ENCODE data around the gene SYMPK.
"Not testable (repeated sequence)": the region's sequence is repeated elsewhere in the genome, so short reads cannot be mapped to it uniquely, and the experiment has no call there.

The SYMPK gene

DNA sequence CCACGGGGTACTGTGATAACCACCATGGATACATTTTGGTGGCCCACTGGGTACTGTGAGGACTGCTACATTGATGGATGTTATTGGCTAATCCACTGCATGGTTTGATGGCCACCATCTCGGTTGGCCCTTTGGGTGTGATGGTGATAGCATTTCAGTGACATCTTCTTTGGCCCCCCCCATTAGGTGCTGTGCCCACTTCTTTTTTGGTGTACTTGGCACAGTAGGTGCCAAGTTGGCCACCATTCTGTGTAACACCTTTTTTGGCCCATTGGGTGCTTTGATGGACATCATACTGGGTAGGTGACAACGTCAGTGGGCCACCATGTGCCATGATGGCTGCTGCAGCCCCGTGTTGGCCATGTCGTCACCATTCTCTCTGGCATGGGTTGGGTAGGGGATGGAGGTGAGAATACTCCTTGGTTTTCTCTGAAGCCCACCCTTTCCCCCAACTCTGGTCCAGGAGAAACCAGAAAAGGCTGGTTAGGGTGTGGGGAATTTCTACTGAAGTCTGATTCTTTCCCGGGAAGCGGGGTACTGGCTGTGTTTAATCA is 10.3 kb upstream of the SYMPK start:
- H3K4me1 Mint-ChIP-seq, result peaks cover 50% of the 10 kb centered on the region

GRCh38 chr19:45872095-45872919 is 9.4 kb upstream of the SYMPK start:
- no peaks in the 10 kb centered on the region for H3K36me3 Mint-ChIP-seq (ENCODE audit: low read depth)
- no peak overlapping the region for H3K27ac Mint-ChIP-seq
- peaks cover 10% of the 10 kb centered on the region for H3K27me3 Mint-ChIP-seq (ENCODE audit: low read depth, poor library complexity)
- TF ChIP-seq, protein P1, sequence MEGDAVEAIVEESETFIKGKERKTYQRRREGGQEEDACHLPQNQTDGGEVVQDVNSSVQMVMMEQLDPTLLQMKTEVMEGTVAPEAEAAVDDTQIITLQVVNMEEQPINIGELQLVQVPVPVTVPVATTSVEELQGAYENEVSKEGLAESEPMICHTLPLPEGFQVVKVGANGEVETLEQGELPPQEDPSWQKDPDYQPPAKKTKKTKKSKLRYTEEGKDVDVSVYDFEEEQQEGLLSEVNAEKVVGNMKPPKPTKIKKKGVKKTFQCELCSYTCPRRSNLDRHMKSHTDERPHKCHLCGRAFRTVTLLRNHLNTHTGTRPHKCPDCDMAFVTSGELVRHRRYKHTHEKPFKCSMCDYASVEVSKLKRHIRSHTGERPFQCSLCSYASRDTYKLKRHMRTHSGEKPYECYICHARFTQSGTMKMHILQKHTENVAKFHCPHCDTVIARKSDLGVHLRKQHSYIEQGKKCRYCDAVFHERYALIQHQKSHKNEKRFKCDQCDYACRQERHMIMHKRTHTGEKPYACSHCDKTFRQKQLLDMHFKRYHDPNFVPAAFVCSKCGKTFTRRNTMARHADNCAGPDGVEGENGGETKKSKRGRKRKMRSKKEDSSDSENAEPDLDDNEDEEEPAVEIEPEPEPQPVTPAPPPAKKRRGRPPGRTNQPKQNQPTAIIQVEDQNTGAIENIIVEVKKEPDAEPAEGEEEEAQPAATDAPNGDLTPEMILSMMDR (IDR thresholded peaks at IDR 0.05), result no peak
- H3K9me3 Mint-ChIP-seq, result no peaks in the 10 kb centered on the region
- no peak for DNase-seq
- peaks cover 41% of the 10 kb centered on the region for H3K4me1 Mint-ChIP-seq
- no peak overlapping the region for H3K4me3 Mint-ChIP-seq

More for the DNA sequence above, 10.3 kb upstream of the SYMPK start:
- H3K27me3 Mint-ChIP-seq (ENCODE audit: low read depth, poor library complexity), result peaks cover 3% of the 10 kb centered on the region
- DNase-seq, result no peak
- H3K27ac Mint-ChIP-seq, result no peak overlapping the region
- no peak overlapping the region for H3K4me3 Mint-ChIP-seq
- H3K36me3 Mint-ChIP-seq (ENCODE audit: low read depth), result no peaks in the 10 kb centered on the region
- H3K9me3 Mint-ChIP-seq, result no peaks in the 10 kb centered on the region
- TF ChIP-seq, protein P1 (IDR thresholded peaks at IDR 0.05), result no peak

DNA sequence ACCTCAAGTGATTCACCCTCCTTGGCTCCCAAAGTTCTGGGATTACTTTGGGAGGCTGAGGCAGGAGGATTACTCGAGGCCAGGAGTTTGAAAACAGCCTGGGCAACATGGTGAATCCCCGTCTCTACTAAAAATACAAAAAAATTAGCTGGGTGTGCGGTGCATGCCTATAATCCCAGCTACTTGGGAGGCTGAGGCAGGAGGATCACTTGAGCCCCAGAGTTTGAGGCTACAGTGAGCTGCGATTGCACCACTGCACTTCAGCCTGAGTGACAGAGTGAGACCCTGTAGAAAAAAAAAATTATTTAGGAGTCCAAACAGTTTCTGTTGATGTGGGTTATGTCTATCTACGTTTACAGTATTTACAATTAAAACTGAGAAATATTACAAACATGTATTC is 7.9 kb upstream of the SYMPK start:
- H3K27ac Mint-ChIP-seq, result no peak overlapping the region
- H3K27me3 Mint-ChIP-seq (ENCODE audit: low read depth, poor library complexity), result peaks cover 25% of the 10 kb centered on the region
- no peaks in the 10 kb centered on the region for H3K9me3 Mint-ChIP-seq
- TF ChIP-seq, protein P1 (IDR thresholded peaks at IDR 0.05), result no peak
- H3K4me1 Mint-ChIP-seq, result peaks cover 29% of the 10 kb centered on the region
- no peak for DNase-seq
- no peaks in the 10 kb centered on the region for H3K36me3 Mint-ChIP-seq (ENCODE audit: low read depth)
- no peak overlapping the region for H3K4me3 Mint-ChIP-seq

- not testable (repeated sequence) for H3K4me3 Mint-ChIP-seq; H3K27ac Mint-ChIP-seq; DNase-seq; H3K9me3 Mint-ChIP-seq; H3K36me3 Mint-ChIP-seq (ENCODE audit: low read depth)
- Mint-ChIP-seq H3K27me3 (ENCODE audit: low read depth, poor library complexity) (peaks cover 54% of the 10 kb centered on the region), H3K4me1 (peaks cover 21% of the 10 kb centered on the region)
Observed at GRCh38 chr19:45867241-45867640, 4.3 kb upstream of the SYMPK start.

DNA sequence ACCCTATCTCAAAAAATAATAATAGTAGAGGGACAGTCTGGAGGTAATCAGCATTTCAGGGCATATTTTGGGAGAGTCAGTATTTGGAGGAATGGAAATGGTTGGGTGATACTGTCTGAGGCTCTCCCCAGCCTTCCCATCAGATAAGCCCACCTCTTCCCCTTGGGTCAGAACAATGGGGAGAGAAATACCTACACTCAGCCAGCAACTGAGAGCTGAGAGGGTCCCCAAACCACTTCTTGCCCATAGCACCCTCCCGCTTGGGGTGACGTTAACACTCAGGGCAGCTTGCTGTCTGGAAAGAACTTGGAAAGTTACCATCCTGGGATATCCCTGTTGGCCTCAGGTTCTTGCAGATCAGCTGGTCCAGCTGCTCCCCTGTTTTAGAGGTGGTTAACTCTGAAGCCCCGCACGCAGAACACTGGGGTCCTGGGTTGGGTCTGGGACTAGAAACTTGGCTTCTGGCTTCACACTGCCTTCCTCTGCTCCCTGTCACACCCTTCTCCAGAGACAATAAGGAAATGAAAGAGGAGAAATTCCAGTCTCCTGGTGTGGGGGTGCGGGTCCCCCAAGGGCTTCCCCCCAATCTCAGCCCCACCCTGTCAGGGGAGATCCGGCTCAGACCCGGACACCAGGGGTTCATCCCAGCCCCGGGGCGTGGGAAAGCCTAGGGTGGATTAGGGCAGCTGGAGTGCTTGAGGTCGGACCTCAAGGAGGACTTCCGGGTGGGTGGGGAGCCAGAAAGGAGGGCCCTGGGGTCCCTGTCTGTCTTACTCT is 3.6 kb upstream of the SYMPK start:
- Mint-ChIP-seq H3K27me3 (ENCODE audit: low read depth, poor library complexity) (peaks cover 54% of the 10 kb centered on the region), H3K36me3 (ENCODE audit: low read depth) (no peaks in the 10 kb centered on the region), H3K4me3 (no peak overlapping the region), H3K9me3 (no peaks in the 10 kb centered on the region), H3K27ac (no peak overlapping the region), H3K4me1 (peaks cover 27% of the 10 kb centered on the region)
- DNase-seq, result no peak
- TF ChIP-seq, protein P1 (IDR thresholded peaks at IDR 0.05), result no peak

DNA sequence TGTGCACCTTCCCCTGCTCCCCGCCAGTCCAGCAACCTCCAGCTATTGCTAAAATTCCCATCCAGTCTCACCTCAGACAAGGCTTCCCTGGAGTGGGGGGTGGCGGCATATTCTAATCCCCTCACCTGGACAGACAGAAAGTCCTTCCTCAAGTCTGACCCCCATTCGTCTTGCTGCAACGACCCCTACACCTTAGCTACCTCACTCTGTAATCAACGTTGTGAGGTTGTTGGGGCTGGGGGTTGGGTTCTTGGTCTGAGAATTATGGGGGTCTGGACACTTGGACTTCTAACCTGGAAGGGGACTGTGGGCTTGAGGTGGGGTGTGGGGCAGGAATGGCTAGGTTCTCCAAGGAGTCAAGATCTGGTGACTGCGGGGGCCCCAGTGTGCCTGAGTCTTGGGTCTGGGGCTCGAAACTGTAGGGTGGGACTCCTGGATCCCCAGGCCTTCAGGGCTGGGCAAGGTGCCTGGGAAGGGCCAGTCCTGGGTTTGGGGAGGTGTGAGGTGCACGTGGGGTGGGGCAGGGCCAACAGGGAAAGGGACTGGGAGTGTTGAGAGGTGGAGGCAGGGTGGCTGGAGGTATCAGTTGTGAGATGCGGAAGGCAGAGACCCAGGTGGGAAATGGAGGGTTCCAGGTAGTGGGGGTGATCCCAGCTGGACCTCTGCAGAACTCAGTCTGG is 2.5 kb upstream of the SYMPK start:
- TF ChIP-seq, protein P1 (IDR thresholded peaks at IDR 0.05), result no peak
- Mint-ChIP-seq H3K4me3 (peak overlapping the region; percentile 18), H3K36me3 (ENCODE audit: low read depth) (peaks cover under 1% of the 10 kb centered on the region), H3K27ac (no peak overlapping the region), H3K9me3 (no peaks in the 10 kb centered on the region), H3K4me1 (peaks cover 30% of the 10 kb centered on the region), H3K27me3 (ENCODE audit: low read depth, poor library complexity) (peaks cover 52% of the 10 kb centered on the region)
- no peak for DNase-seq
